Myocyte (in vitro differentiated cells): Measurements from ENCODE around the gene LSAMP. TPM values are rescaled to one million over a fixed set of nuclear protein-coding genes. Genes with fewer than 3 reads are reported as not detected.

Experiments
- DNase-seq: peaks from one replicate; pipeline ENCODE4 v3.0.0-alpha.2; 2012; ENCODE audit warnings: low read depth
- total RNA-seq: library from RNA; depleted of rRNA; stranded (reverse); fragments of >200 nt; gene quantifications from 2 replicates; pipeline ENCODE4 v1.2.3, GENCODE V29; 2014

LSAMP gene
- total RNA-seq, 1 donor from 2014 or later = 0.03 TPM

GRCh38 chr3:116356056-116356455, 89.2 kb downstream of the LSAMP start:
- no peak for DNase-seq

GRCh38 chr3:116354382-116354781, 90.9 kb downstream of the LSAMP start:
- DNase-seq = no peak

GRCh38 chr3:116350119-116350733, 95.1 kb downstream of the LSAMP start:
- DNase-seq = no peak

GRCh38 chr3:116348216-116348615, 97.1 kb downstream of the LSAMP start:
- no peak for DNase-seq

- no peak for DNase-seq
Measured at GRCh38 chr3:116342499-116342898, 102.8 kb downstream of the LSAMP start.

- DNase-seq = no peak
Measured at GRCh38 chr3:116341899-116342298, 103.4 kb downstream of the LSAMP start.

- no peak for DNase-seq
Measured at GRCh38 chr3:116341381-116341780, 103.9 kb downstream of the LSAMP start.

GRCh38 chr3:116340680-116341216, 104.5 kb downstream of the LSAMP start:
- DNase-seq = no peak

- DNase-seq = no peak
Measured at GRCh38 chr3:116339441-116340028, 105.8 kb downstream of the LSAMP start.

- DNase-seq = no peak
Measured at GRCh38 chr3:116338713-116339112, 106.6 kb downstream of the LSAMP start.

- no peak for DNase-seq
Measured at GRCh38 chr3:116337229-116337628, 108.1 kb downstream of the LSAMP start.

GRCh38 chr3:116331380-116331779, 113.9 kb downstream of the LSAMP start:
- DNase-seq = no peak

GRCh38 chr3:116322750-116323375, 122.4 kb downstream of the LSAMP start:
- no peak for DNase-seq

- no peak for DNase-seq
Measured at GRCh38 chr3:116318370-116318769, 126.9 kb downstream of the LSAMP start.

- DNase-seq = no peak
Measured at GRCh38 chr3:116316771-116317170, 128.5 kb downstream of the LSAMP start.

- DNase-seq = no peak
Measured at GRCh38 chr3:116314476-116314875, 130.8 kb downstream of the LSAMP start.

GRCh38 chr3:116306720-116307119, 138.6 kb downstream of the LSAMP start:
- DNase-seq = no peak

GRCh38 chr3:116306149-116306548, 139.1 kb downstream of the LSAMP start:
- DNase-seq = no peak

GRCh38 chr3:116302087-116302747, 143.1 kb downstream of the LSAMP start:
- no peak for DNase-seq

- DNase-seq = no peak
Measured at GRCh38 chr3:116301422-116301821, 143.9 kb downstream of the LSAMP start.

- DNase-seq = no peak
Measured at GRCh38 chr3:116300226-116300625, 145.1 kb downstream of the LSAMP start.

GRCh38 chr3:116299646-116300081, 145.6 kb downstream of the LSAMP start:
- no peak for DNase-seq
